Activated T-cell treated with anti-CD3 and anti-CD28 coated beads for 1 hour (primary cell): ENCODE results near the gene GNGT2.

Experiments used
- DNase-seq: peaks from one replicate; pipeline ENCODE4 v3.0.0-alpha.2; 2020; ENCODE audit warnings: low read depth

GNGT2 gene

GRCh38 chr17:49210158-49211029 lies at the start of gene GNGT2, which contains the start of gene ABI3:
Gene GNGT2 (minus strand): TSS chr17:49210574. CDS start chr17:49207422, 3,152 bp downstream.
Gene ABI3 (plus strand): TSS chr17:49210707. CDS start chr17:49210725, 18 bp downstream.
- peak; percentile 42 for DNase-seq

DNA sequence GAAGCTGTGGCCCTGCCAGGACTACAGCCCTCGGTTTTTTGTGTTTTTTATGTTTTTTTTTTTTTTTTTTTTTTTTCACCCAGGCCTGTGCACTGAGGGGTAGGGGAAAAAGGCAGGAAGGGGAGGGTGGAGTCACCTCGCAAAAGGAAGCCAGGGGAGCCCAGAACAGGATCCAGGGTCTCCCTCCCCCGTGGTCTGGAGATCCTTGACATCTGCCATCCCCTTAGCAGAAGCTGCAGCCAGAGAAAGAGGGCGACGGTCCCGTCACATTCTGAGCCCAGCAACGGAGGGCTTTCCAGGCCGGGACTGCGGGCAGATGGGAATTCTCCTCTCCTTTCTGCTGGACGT lies 49.3 kb upstream of the GNGT2 start:
- no peak for DNase-seq

GRCh38 chr17:49258394-49258793 lies 48.0 kb upstream of the GNGT2 start:
- DNase-seq: no peak

GRCh38 chr17:49255125-49255524 lies 44.8 kb upstream of the GNGT2 start:
- no peak for DNase-seq

GRCh38 chr17:49254066-49254465 lies 43.7 kb upstream of the GNGT2 start:
- DNase-seq: no peak

- DNase-seq: no peak
These were observed 41.8 kb upstream of the GNGT2 start for GRCh38 chr17:49252148-49252695.

DNA sequence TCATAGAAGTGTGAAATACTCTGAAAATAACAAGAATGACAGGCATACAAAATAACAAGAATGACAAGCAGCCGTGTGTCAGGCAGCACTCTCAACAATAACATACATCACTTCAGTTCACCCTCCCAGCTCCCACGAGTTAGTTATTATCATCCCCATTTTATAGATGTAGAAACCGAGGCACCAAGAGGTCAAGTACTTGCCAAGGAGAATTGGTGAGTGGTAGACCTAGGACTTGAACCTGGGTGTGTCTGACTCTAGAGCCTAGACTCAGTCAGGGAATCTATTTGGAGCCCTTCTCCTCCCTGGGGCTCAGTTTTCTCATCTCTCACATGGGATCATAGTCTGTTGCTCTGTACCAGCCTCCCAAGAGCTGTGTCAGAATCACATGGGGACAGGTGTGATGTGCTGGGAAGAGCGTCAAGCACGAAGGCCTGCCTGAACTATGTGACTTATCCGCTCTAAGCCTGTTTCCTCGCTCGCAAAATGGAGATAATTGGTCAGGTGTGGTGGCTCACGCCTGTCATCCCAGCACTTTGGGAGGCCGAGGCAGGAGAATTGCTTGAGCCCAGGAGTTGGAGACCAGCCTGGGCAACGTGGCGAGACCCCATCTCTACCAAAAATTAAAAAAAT lies 39.6 kb upstream of the GNGT2 start:
- DNase-seq: no peak

GRCh38 chr17:49249292-49249794 lies 39.0 kb upstream of the GNGT2 start:
- DNase-seq: no peak

- no peak for DNase-seq
These were observed 37.6 kb upstream of the GNGT2 start for GRCh38 chr17:49247944-49248343.

DNA sequence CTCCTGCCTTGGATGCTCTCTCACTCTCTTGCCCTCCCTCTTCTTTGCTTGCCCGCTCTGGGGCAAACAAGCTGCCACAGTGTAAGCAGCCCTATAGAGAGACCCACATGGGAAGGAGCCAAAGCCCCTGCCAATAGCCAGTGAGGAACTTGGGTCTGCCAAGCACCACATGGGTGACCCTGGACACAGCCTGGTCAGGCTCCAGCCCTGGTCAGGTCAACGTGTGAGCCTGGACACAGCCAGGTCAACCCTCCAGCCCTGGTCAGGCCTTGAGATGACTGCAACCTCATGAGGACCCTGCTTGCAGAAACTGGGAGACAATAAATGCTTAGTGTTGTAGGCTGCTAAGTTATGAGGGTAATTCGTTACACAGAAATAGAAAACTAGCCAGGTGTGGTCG lies 34.5 kb upstream of the GNGT2 start:
- DNase-seq: no peak

DNA sequence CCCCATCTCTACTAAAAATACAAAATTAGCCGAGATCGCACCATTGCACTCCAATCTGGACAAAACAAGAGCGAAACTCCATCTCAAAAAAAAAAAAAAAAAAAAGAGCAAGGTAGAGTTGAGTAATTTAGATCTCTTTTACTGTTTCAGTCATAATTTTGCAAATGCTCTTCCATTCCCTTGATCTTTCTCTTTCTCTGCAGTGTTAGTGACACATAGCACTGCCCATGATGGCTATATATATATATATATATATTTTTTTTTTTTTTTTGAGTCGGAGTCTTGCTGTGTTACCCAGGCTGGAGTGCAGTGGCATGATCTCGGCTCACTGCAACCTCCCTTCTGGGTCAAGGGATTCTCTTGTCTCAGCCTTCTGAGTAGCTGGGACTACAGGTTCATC lies 32.4 kb upstream of the GNGT2 start:
- DNase-seq: no peak

DNA sequence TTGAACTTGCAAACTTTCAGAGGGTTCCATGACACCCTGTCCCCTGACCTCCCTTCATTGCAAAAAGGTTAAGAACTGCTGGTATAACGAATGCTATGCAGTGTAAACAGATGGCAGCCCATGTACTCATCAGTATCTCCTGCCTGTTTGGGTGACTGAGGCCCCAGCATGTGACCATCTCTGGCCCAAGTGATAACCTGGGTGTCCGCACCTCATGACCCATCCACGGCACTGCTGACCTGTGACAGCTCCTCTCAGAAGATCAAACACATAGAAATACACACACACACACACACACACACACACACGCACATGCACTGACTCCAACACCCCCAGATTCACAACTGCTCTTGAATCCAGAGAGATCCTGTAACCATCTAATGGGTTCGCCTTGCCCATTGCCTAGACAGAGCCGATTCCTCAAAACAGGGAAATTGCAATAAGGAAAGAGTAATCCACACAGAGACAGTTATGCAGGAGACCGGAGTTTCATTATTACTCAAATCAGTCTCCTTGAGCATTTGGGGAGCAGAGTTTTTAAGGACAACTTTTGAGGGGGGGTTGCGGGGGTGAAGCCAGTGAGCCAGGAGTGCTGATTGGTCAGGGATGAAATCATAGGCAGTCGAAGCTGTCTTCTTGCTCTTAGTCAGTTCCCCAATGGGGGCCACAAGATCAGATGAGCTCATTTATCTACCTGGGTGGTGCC lies 31.5 kb upstream of the GNGT2 start:
- no peak for DNase-seq

- DNase-seq: no peak
These were observed 30.7 kb upstream of the GNGT2 start for GRCh38 chr17:49241040-49241439.

DNA sequence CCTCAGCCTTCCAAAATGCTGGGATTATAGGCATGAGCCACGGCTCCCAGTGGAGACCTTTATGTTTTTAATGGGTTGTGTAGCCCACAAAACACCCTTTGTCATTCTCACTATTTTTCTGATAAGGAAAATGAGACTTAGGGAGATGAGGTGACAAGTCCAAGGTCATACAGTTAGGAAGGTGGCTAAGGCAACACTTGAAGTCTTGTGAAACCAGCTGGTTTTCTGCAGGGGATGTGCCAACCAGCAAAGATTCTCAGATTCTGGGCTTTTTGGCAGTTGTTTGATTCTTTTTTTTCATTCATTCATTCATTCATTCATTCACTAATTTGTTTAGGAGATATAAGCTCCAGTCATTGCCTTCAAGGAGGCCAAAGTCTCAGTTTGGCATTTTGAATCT lies 30.2 kb upstream of the GNGT2 start:
- no peak for DNase-seq

- no peak for DNase-seq
These were observed 29.6 kb upstream of the GNGT2 start for GRCh38 chr17:49239963-49240362.

DNA sequence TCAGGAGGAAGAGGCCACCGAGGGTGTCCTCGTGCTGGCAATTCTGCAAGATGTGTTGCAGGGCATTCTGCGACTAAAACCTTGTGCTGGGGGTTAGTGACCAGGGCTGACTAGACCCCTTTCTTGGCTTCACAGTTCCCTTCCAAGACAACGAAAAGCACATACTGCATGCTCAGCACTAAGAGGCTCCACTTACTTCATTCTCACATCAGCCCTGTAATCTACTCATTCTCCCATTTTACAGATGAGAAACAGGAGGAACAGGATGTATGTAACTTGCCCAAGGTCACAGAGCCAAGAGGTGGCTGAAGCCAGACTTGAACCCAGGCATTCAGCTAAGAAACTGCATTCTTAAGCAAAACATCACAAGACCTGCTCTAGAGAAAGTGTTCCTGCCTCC lies 25.5 kb upstream of the GNGT2 start:
- no peak for DNase-seq

GRCh38 chr17:49234509-49235080 lies 24.2 kb upstream of the GNGT2 start:
- DNase-seq: no peak

DNA sequence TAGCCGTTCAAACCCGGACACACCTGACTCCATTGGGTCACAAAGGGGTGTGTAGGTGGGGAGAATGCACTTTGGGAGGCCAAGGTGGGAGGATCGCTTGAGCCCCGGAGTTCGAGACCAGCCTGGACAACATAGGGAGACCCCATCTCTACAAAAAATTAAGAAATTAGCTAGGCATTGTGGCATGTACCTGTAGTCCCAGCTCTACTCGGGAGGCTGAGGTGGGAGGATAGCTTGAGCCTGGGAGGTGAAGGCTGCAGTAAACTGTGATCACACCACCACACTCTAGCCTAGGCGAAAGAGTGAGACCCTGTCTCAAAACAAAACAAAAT lies 21.2 kb upstream of the GNGT2 start:
- no peak for DNase-seq

DNA sequence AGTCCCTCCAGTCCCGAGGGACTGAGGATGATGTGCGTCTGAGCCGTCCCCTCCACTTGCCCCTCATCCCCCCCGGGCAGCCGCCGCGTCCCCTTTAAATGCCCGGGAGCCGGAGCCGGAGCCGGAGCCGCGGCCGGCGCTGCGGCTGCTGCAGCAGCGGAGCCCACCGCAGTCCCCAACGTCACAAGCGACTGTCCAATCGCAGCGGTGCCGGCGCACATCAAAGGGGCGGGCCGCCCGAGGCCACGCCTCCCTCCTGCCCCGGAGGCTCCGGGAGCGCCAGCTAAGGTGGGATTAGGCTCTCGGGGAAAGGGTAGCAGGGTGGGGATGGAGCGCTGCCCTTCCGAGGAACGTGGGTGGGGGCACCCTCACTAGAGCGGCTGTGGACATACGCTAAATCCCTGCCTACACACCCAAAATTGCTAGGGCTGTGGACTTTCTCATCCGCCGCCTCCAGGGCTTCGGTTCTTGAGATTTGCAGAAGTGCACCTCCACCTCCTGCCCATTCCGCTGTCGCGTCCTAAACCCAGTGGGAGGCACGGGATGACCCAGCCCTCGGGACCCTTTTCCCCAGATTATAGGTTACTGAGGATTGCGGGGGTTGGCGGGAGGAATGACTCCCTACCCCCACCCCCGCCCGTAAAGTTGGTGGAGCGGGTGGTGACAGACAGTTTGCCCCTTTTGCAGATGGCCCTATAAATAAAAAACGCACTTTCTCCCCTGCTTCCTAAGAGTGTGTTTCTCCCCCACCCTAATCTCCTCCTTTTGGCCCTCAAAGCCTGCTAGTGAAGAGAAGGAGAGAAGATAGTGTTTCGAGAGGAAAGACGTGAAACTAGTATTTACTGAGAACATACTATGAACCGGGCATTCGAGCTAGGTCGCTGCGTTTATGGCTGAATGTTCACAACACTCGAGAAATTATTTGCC lies 20.5 kb upstream of the GNGT2 start, which contains the start of gene PHOSPHO1:
PHOSPHO1 (minus strand) TSS at position 152 of the 927 bp plus-strand sequence. CDS start 4,096 bp downstream, outside the sequence.
- DNase-seq: peak; percentile 79

DNA sequence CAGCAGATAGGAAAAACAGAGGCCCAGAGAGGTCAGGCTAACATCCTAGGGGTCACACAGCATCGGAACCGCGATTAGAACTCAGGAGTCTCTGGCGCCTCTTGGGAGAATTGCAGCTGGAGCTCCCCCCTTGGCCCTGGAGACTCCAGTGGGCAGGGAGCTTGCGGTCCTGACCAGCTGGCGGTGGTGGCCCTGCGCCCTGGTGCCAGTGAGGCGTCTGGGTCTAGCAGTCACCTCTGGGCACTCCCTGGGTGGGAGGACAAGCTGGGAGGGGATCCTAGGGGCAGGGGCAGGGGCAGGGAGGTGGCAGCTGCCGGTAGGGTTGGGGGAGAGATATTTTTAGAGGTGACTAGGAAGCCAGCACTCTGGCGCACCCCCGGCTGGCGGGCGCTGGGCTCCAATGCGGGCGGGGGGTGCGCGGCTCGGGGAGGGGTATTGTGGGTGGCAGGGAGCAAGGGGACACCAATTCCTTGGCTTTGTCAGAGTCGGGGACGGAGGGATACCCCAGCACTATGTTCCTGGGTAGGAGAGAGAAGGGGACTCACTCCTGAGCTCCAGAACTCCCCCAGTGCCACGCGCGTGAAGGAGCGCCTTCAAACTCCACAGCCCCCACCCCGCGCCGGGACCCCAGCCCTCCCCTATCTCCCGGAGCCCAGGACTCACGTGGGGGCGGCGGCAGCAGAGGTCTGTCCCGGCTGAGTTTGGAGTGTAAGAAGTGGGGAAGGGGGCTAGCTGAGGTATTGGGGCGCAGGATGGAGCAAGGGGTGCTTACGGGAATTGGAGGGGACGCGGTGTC lies 19.6 kb upstream of the GNGT2 start:
- DNase-seq: no peak
